ENCODE measurements around the gene VPS13D.
A peak's percentile ranks its signal among the peaks of the same experiment; 100 is the strongest.

The VPS13D gene

GRCh38 chr1:12228979-12229378, 851 bp upstream of the VPS13D start:
- no peak for DNase-seq (ENCODE audit: low read depth in 2 of 2)

- no peak for DNase-seq (ENCODE audit: low read depth in 2 of 2)
These were observed 420 bp upstream of the VPS13D start for GRCh38 chr1:12229386-12229834.

GRCh38 chr1:12230549-12231275, 882 bp downstream of the VPS13D start:
- DNase-seq (ENCODE audit: low read depth in 2 of 2): no peak

GRCh38 chr1:12231276-12231595, 1.4 kb downstream of the VPS13D start:
- DNase-seq (ENCODE audit: low read depth in 2 of 2): no peak

GRCh38 chr1:12232221-12232620, 2.4 kb downstream of the VPS13D start:
- DNase-seq (ENCODE audit: low read depth in 2 of 2): no peak

- no peak for DNase-seq (ENCODE audit: low read depth in 2 of 2)
These were observed 14.2 kb downstream of the VPS13D start for GRCh38 chr1:12244078-12244477.

GRCh38 chr1:12244585-12244984, 14.8 kb downstream of the VPS13D start:
- DNase-seq (ENCODE audit: low read depth in 2 of 2): no peak

GRCh38 chr1:12245116-12245515, 15.3 kb downstream of the VPS13D start:
- DNase-seq (ENCODE audit: low read depth in 2 of 2): no peak

- DNase-seq (ENCODE audit: low read depth in 2 of 2): no peak
These were observed 15.9 kb downstream of the VPS13D start for GRCh38 chr1:12245733-12246132.

GRCh38 chr1:12246584-12246983, 16.8 kb downstream of the VPS13D start:
- DNase-seq (ENCODE audit: low read depth in 2 of 2): no peak

- no peak for DNase-seq (ENCODE audit: low read depth in 2 of 2)
These were observed 19.4 kb downstream of the VPS13D start for GRCh38 chr1:12249181-12249580.

- no peak for DNase-seq (ENCODE audit: low read depth in 2 of 2)
These were observed 19.9 kb downstream of the VPS13D start for GRCh38 chr1:12249748-12250147.

GRCh38 chr1:12251442-12251841, 21.6 kb downstream of the VPS13D start:
- DNase-seq (ENCODE audit: low read depth in 2 of 2): no peak

GRCh38 chr1:12255913-12256312, 26.1 kb downstream of the VPS13D start:
- no peak for DNase-seq (ENCODE audit: low read depth in 2 of 2)

- DNase-seq (ENCODE audit: low read depth in 2 of 2): no peak
These were observed 28.4 kb downstream of the VPS13D start for GRCh38 chr1:12258272-12258671.

GRCh38 chr1:12269351-12269750, 39.5 kb downstream of the VPS13D start:
- DNase-seq (ENCODE audit: low read depth in 2 of 2): no peak

- no peak for DNase-seq (ENCODE audit: low read depth in 2 of 2)
These were observed 41.2 kb downstream of the VPS13D start for GRCh38 chr1:12271033-12271432.

- DNase-seq (ENCODE audit: low read depth in 2 of 2): no peak
These were observed 42.9 kb downstream of the VPS13D start for GRCh38 chr1:12272770-12273169.

- peak in 1 of 2 donors; percentile 7 for DNase-seq (ENCODE audit: low read depth in 2 of 2)
These were observed 45.5 kb downstream of the VPS13D start for GRCh38 chr1:12275370-12275769.

- DNase-seq (ENCODE audit: low read depth in 2 of 2): no peak
These were observed 46.4 kb downstream of the VPS13D start for GRCh38 chr1:12276225-12276624.

GRCh38 chr1:12279003-12279402, 49.2 kb downstream of the VPS13D start:
- no peak for DNase-seq (ENCODE audit: low read depth in 2 of 2)

- no peak for DNase-seq (ENCODE audit: low read depth in 2 of 2)
These were observed 50.1 kb downstream of the VPS13D start for GRCh38 chr1:12279728-12280464.

GRCh38 chr1:12282142-12282541, 52.3 kb downstream of the VPS13D start:
- no peak for DNase-seq (ENCODE audit: low read depth in 2 of 2)

All from stimulated activated CD8-positive, alpha-beta memory T cell treated with anti-CD3 and anti-CD28 coated beads, Interleukin-2, amount 100 ng/mL, for 1 hour (primary cell).